GM23338 (cell line): Measurements from ENCODE around the gene TSPAN6. TPM values are rescaled to one million over a fixed set of nuclear protein-coding genes. Genes with fewer than 3 reads are reported as not detected.

Experiments used
- ATAC-seq: fragments of 200-7000 bp; cut with Tn5 transposase; 3 replicates; pipeline ENCODE4 v1.9.1; 2020
- DNase-seq: peaks from one replicate; pipeline ENCODE4 v3.0.0-alpha.2; 2015; ENCODE audit warnings: low spot score
- H2AFZ ChIP-seq: fragments of 200-600 bp; sonication (generic); 2 replicates; pipeline ENCODE4 v1.8.0; 2016; ENCODE audit warnings: antibody characterized with exemption, mild to moderate bottlenecking, moderate library complexity
- H3F3A ChIP-seq: fragments of 200-600 bp; sonication (generic); replicated peaks from 2 replicates; pipeline ENCODE4 v1.8.0; 2017; ENCODE audit warnings: antibody characterized with exemption, mixed run types, low read depth
- H3K27ac ChIP-seq: fragments of 200-600 bp; sonication (generic); 2 replicates; pipeline ENCODE4 v1.6.1; 2016; ENCODE audit warnings: low read depth
- H3K27me3 ChIP-seq: fragments of 200-600 bp; sonication (generic); 2 replicates; pipeline ENCODE4 v1.8.0; 2016; ENCODE audit warnings: mild to moderate bottlenecking, mixed run types, moderate library complexity; ENCODE audit not compliant: insufficient read depth
- H3K36me3 ChIP-seq: fragments of 200-600 bp; sonication (generic); 2 replicates; pipeline ENCODE4 v1.8.0; 2016; ENCODE audit warnings: mild to moderate bottlenecking; ENCODE audit not compliant: insufficient read depth
- H3K4me1 ChIP-seq: fragments of 200-600 bp; sonication (generic); 2 replicates; pipeline ENCODE4 v1.8.0; 2016; ENCODE audit warnings: mild to moderate bottlenecking, moderate library complexity; ENCODE audit not compliant: insufficient read depth
- H3K4me2 ChIP-seq: fragments of 200-600 bp; sonication (generic); 2 replicates; pipeline ENCODE4 v1.7.1; 2017; ENCODE audit warnings: mixed run types
- H3K4me3 ChIP-seq: fragments of 200-600 bp; sonication (generic); 2 replicates; pipeline ENCODE4 v1.6.1; 2016; ENCODE audit warnings: mixed run types
- H3K79me2 ChIP-seq: fragments of 200-600 bp; sonication (generic); replicated peaks from 2 replicates; pipeline ENCODE4 v1.8.0; 2017; ENCODE audit warnings: mild to moderate bottlenecking; ENCODE audit not compliant: insufficient read depth
- H3K9me2 ChIP-seq: fragments of 200-600 bp; sonication (generic); 2 replicates; pipeline ENCODE4 v1.8.0; 2017; ENCODE audit not compliant: insufficient read depth
- H4K20me1 ChIP-seq: fragments of 200-600 bp; sonication (generic); replicated peaks from 2 replicates; pipeline ENCODE4 v1.8.0; 2017; ENCODE audit warnings: mild to moderate bottlenecking; ENCODE audit not compliant: insufficient read depth
- H3K27ac Mint-ChIP-seq: 2 replicates; pipeline ENCODE4 v1.8.0; 2020; ENCODE audit warnings: inconsistent platforms, mild to moderate bottlenecking, moderate library complexity, mixed read lengths
- H3K27me3 Mint-ChIP-seq: 3 replicates; pipeline ENCODE4 v1.8.0; 2022; ENCODE audit warnings: low read depth, mild to moderate bottlenecking, moderate library complexity, mixed read lengths, inconsistent platforms; ENCODE audit not compliant: insufficient read depth, poor library complexity
- H3K36me3 Mint-ChIP-seq: 3 replicates; pipeline ENCODE4 v1.8.0; 2021; ENCODE audit warnings: low read depth, mild to moderate bottlenecking, inconsistent platforms, moderate library complexity, mixed read lengths
- H3K4me1 Mint-ChIP-seq: 3 replicates; pipeline ENCODE4 v1.8.0; 2020; ENCODE audit warnings: mild to moderate bottlenecking, inconsistent platforms, mixed read lengths
- H3K4me3 Mint-ChIP-seq: 3 replicates; pipeline ENCODE4 v1.8.0; 2021; ENCODE audit warnings: moderate library complexity, mild to moderate bottlenecking, inconsistent platforms, mixed read lengths
- H3K9me3 Mint-ChIP-seq: 3 replicates; pipeline ENCODE4 v1.8.0; 2020; ENCODE audit warnings: moderate library complexity, mild to moderate bottlenecking, inconsistent platforms, mixed read lengths
- CREB1 ChIP-seq: fragments of 250-450 bp; sonication (Bioruptor Pico); IDR thresholded peaks from 2 replicates; pipeline ENCODE4 v1.5.0; 2020; ENCODE audit warnings: low read depth, mild to moderate bottlenecking, moderate library complexity
- CTCF ChIP-seq, 2 experiments: fragments of 200-600 bp in 1 of 2; sonication (generic) in 1 of 2; conservative IDR thresholded peaks; 2 replicates each; pipeline versions ENCODE4 v1.5.1 to v1.6.1; 2016 to 2017; ENCODE audit warnings: antibody characterized with exemption in 2 of 2, low read depth in 2 of 2, mild to moderate bottlenecking in 2 of 2, moderate library complexity in 1 of 2
- EZH2 ChIP-seq: fragments of 200-600 bp; sonication (generic); IDR thresholded peaks from one replicate; pipeline ENCODE4 v1.8.0; 2017; ENCODE audit warnings: antibody characterized with exemption, mild to moderate bottlenecking, low read depth; ENCODE audit not compliant: unreplicated experiment
- EZH2phosphoT487 ChIP-seq: fragments of 200-600 bp; sonication (generic); IDR thresholded peaks from one replicate; pipeline ENCODE4 v1.8.1; 2018; ENCODE audit warnings: antibody characterized with exemption; ENCODE audit not compliant: unreplicated experiment
- JUNB ChIP-seq: IDR thresholded peaks from one replicate; pipeline ENCODE4 v1.6.1; 2016; ENCODE audit warnings: antibody characterized with exemption; ENCODE audit not compliant: unreplicated experiment
- NANOG ChIP-seq: IDR thresholded peaks from 2 replicates; pipeline ENCODE4 v1.6.1; 2016; ENCODE audit warnings: antibody characterized with exemption, borderline replicate concordance
- POLR2AphosphoS5 ChIP-seq: IDR thresholded peaks from 2 replicates; pipeline ENCODE4 v1.6.1; 2016; ENCODE audit warnings: antibody characterized with exemption, low read depth
- STAT1 ChIP-seq: IDR thresholded peaks from one replicate; pipeline ENCODE4 v1.6.1; 2016; ENCODE audit warnings: antibody characterized with exemption; ENCODE audit not compliant: unreplicated experiment
- ZNF114 ChIP-seq: fragments of 250-450 bp; sonication (Bioruptor Pico); IDR thresholded peaks from 2 replicates; pipeline ENCODE4 v1.5.0; 2020; ENCODE audit warnings: mild to moderate bottlenecking, moderate library complexity
- ZNF331 ChIP-seq: fragments of 250-450 bp; sonication (Bioruptor Pico); IDR thresholded peaks from 2 replicates; pipeline ENCODE4 v1.5.0; 2020; ENCODE audit warnings: low read depth, mild to moderate bottlenecking, moderate library complexity
- ZNF462 ChIP-seq: fragments of 250-450 bp; sonication (Bioruptor Pico); IDR thresholded peaks from 2 replicates; pipeline ENCODE4 v1.5.0; 2020; ENCODE audit warnings: mild to moderate bottlenecking, moderate library complexity
- polyA plus RNA-seq: library from polyadenylated mRNA; unstranded; fragments of >200 nt; fragmentation: Nextera tagmentation; extraction: Ambion mirVana; gene quantifications from 2 replicates; pipeline ENCODE4 v1.2.1, GENCODE V29; 2016
- total RNA-seq: library from RNA; depleted of rRNA; stranded (reverse); fragments of >200 nt; shearing (Covaris generic); gene quantifications from 2 replicates; pipeline ENCODE4 v1.2.3, GENCODE V29; 2014
- TF ChIP-seq, protein P1 (sequence below): IDR thresholded peaks from one replicate; pipeline ENCODE4 v1.6.1; 2018; ENCODE audit warnings: antibody characterized with exemption; ENCODE audit not compliant: unreplicated experiment
- TF ChIP-seq, protein P2 (sequence below): IDR thresholded peaks from 2 replicates; pipeline ENCODE4 v1.6.1; 2016; ENCODE audit warnings: antibody characterized with exemption

Gene TSPAN6
- total and polyA plus RNA-seq, 2 experiments from 2014 or later, result 55.6 to 75.3 TPM

GRCh38 chrX:100642290-100642689 lies 5.7 kb upstream of the TSPAN6 start:
- ATAC-seq (no peak), DNase-seq (peak; percentile 31)
- H3F3A ChIP-seq, result no peaks in the 10 kb centered on the region
- H3K36me3 Mint-ChIP-seq, result no peaks in the 10 kb centered on the region
- no peak overlapping the region for H3K27ac Mint-ChIP-seq
- H3K9me3 Mint-ChIP-seq, result no peaks in the 10 kb centered on the region
- no peak overlapping the region for H3K4me2 ChIP-seq
- H3K4me1 Mint-ChIP-seq, result peaks cover 5% of the 10 kb centered on the region; the same call in 2 of the 3 replicates
- H4K20me1 ChIP-seq, result no peaks in the 10 kb centered on the region
- H2AFZ ChIP-seq, result no peak overlapping the region
- H3K79me2 ChIP-seq, result no peaks in the 10 kb centered on the region
- no peak for TF ChIP-seq EZH2
- TF ChIP-seq ZNF462 (CRISPR knock-in tag), result no peak
- no peak for TF ChIP-seq CTCF (conservative IDR thresholded peaks at IDR 0.05; ENCODE audit: low read depth in 2 of 2)
- no peak for TF ChIP-seq ZNF114
- no peak for TF ChIP-seq CREB1
- TF ChIP-seq STAT1, result no peak
- TF ChIP-seq, protein P1, sequence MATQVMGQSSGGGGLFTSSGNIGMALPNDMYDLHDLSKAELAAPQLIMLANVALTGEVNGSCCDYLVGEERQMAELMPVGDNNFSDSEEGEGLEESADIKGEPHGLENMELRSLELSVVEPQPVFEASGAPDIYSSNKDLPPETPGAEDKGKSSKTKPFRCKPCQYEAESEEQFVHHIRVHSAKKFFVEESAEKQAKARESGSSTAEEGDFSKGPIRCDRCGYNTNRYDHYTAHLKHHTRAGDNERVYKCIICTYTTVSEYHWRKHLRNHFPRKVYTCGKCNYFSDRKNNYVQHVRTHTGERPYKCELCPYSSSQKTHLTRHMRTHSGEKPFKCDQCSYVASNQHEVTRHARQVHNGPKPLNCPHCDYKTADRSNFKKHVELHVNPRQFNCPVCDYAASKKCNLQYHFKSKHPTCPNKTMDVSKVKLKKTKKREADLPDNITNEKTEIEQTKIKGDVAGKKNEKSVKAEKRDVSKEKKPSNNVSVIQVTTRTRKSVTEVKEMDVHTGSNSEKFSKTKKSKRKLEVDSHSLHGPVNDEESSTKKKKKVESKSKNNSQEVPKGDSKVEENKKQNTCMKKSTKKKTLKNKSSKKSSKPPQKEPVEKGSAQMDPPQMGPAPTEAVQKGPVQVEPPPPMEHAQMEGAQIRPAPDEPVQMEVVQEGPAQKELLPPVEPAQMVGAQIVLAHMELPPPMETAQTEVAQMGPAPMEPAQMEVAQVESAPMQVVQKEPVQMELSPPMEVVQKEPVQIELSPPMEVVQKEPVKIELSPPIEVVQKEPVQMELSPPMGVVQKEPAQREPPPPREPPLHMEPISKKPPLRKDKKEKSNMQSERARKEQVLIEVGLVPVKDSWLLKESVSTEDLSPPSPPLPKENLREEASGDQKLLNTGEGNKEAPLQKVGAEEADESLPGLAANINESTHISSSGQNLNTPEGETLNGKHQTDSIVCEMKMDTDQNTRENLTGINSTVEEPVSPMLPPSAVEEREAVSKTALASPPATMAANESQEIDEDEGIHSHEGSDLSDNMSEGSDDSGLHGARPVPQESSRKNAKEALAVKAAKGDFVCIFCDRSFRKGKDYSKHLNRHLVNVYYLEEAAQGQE, result no peak
- TF ChIP-seq POLR2AphosphoS5, result no peak
- no peak for TF ChIP-seq ZNF331 (CRISPR knock-in tag)
- no peak for TF ChIP-seq NANOG
- TF ChIP-seq JUNB, result no peak
- TF ChIP-seq, protein P2, sequence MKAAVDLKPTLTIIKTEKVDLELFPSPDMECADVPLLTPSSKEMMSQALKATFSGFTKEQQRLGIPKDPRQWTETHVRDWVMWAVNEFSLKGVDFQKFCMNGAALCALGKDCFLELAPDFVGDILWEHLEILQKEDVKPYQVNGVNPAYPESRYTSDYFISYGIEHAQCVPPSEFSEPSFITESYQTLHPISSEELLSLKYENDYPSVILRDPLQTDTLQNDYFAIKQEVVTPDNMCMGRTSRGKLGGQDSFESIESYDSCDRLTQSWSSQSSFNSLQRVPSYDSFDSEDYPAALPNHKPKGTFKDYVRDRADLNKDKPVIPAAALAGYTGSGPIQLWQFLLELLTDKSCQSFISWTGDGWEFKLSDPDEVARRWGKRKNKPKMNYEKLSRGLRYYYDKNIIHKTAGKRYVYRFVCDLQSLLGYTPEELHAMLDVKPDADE, result no peak
- TF ChIP-seq EZH2phosphoT487, result no peak
- no peaks in the 10 kb centered on the region for H3K36me3 ChIP-seq
- no peak overlapping the region for H3K4me3 Mint-ChIP-seq
- H3K27me3 Mint-ChIP-seq, result peaks cover 2% of the 10 kb centered on the region
- H3K4me1 ChIP-seq, result no peaks in the 10 kb centered on the region; the same call in 1 of the 2 replicates
- no peak overlapping the region for H3K4me3 ChIP-seq
- no peaks in the 10 kb centered on the region for H3K9me2 ChIP-seq
- no peaks in the 10 kb centered on the region for H3K27me3 ChIP-seq
- no peak overlapping the region for H3K27ac ChIP-seq
